Activated CD4-positive, alpha-beta T cell treated with anti-CD3 and anti-CD28 coated beads, Interleukin-10, Interleukin-2, amounts not matched to agents 100 ng/mL and 50 ng/mL, durations not matched to agents 16 hours and 8 hours (primary cell): ENCODE data around the gene GFRAL.
"Not testable (repeated sequence)": the region's sequence is repeated elsewhere in the genome, so short reads cannot be mapped to it uniquely, and the experiment has no call there.

ENCODE experiments used
- DNase-seq: peaks from one replicate; pipeline ENCODE4 v3.0.0-alpha.2; 2020

Gene GFRAL, protein sequence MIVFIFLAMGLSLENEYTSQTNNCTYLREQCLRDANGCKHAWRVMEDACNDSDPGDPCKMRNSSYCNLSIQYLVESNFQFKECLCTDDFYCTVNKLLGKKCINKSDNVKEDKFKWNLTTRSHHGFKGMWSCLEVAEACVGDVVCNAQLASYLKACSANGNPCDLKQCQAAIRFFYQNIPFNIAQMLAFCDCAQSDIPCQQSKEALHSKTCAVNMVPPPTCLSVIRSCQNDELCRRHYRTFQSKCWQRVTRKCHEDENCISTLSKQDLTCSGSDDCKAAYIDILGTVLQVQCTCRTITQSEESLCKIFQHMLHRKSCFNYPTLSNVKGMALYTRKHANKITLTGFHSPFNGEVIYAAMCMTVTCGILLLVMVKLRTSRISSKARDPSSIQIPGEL

DNA sequence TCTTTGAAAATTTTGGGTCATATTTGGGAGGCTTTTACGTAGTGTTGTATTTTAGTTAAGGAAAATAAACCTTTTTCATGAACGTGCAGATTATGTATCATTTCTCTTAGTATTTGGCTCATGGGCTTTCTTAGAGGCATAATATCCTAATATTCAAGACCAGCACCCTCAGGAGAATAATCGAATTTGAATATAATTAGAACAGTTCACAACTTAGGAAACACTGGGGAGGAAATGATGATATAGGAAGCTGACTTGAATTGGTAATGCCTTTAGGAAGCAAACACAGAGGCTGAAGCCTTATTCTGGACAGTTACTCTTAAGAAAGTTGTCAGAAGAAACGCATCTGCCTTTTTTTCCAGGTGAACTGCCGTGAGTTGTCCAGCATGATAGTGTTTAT lies at the start of gene GFRAL:
TSS of gene GFRAL (plus strand) at position 301 of the 400 bp plus-strand sequence. CDS start at position 387, 86 bp downstream.
- no peak for DNase-seq

DNA sequence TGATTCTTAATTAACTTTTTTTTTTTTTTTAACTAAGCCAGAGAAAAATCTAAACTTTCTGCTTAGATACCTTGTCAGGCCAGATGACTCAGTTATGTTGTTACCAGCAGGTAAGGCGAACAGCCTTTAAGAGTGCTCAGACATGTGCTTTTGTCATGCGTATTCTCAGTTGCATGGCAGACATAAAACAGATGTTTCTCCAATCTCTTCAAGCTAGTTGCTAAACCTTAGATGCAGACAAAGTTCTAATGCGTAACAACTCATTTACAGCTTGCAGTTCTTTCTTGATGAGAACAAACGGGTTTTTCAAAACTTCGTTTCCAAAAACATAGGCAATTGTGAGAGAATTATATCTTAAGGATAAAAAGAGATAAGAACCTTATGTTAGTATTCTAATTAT lies 49.6 kb upstream of the GFRAL start:
- no peak for DNase-seq

DNA sequence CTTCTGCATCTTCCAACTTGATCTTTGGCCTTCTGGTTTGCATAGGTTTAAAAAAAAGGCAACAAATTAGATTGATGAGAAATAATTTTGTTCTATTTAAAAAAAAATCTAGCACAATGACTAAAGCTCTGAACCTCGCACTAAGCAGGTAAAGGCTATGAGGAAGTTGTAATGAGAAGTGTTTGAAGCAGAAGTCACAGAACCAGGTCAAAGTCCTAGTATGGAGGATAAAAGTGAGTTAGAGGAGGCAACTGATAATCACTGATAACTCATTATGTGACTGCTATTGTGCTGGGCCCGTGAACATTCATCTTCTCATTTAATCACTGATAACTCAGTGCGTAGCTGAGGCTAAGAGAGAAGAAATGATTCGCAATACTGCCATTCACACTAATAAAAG lies 46.1 kb upstream of the GFRAL start:
- DNase-seq: no peak

DNA sequence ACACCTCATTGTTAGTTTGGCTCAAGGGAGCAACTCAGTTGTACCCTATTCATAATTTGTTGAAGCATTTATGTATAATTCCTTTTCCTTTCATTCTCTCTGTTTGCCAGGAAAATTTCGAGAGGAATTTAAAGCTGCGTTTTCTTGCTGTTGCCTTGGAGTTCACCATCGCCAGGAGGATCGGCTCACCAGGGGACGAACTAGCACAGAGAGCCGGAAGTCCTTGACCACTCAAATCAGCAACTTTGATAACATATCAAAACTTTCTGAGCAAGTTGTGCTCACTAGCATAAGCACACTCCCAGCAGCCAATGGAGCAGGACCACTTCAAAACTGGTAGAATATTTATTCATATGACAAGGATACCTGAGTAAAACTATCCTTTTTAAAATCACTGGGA lies 45.2 kb upstream of the GFRAL start:
- no peak for DNase-seq

DNA sequence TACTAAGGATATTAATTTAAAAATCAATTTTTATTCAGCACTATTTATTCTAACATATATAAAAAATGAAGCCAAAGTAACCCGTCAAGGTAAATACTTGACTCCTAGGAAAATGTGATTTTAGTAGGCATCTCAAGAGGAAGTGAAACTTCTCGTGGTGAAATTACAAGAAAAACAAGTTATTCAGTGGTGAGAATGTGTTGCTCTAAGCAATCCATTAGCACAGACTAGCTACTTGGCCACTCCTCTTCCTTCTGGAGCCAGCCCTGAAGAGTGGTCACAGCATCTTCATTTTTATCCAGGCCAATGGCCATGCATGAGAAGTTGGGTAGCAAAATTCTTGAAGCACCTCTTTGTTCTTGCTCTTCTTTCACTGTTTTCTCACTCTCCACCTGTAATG lies 40.4 kb upstream of the GFRAL start:
- DNase-seq: no peak

DNA sequence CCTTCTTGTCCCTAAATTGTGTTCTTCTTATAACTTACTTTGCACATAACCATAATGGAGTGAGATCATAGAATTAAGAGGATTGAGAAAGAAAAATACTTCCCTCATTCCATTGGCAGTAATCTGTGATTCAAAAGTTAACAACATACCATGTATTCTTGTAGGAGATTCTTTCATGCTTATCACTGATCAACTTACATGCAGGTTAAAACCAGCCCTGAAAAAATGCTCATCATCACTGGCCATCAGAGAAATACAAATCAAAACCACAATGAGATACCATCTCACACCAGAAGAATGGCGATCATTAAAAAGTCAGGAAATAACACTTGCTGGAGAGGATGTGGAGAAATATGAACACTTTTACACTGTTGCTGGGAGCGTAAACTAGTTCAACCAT lies 36.5 kb upstream of the GFRAL start:
- DNase-seq: no peak

DNA sequence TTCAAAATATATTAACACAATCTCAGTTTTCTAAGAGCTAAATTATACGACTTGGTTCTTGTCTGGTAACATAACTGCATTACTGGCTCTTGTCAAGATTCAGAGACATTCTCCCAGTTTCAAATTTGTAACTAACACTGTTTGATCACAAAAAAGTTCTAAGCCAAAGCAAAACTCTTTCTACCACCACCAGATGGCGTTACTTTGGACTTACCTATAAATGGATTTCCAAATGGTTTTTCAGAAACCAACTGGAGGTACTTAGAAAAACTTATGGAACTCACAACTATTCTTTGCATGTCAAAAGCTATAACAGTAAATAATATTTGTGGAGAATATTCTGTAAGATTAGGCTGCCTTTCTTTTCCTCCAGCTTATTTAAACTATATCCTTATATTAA lies 34.2 kb upstream of the GFRAL start:
- DNase-seq: no peak

DNA sequence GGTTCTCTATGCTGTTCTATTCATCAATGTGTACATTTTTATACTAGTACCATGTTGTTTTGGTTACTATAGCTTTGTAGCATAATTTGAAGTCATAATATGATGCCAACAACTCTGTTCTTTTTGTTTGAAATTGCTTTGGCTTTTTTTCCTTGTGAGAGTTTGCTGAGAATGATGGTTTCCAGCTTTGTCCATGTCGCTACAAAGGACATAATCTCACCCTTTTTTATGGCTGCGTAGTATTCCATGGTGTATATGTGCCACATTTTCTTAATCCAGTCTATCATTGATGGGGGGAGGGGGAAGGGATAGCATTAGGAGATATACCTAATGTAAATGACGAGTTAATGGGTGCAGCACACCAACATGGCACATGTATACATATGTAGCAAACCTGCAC lies 30.1 kb upstream of the GFRAL start:
- DNase-seq: not testable (repeated sequence)

DNA sequence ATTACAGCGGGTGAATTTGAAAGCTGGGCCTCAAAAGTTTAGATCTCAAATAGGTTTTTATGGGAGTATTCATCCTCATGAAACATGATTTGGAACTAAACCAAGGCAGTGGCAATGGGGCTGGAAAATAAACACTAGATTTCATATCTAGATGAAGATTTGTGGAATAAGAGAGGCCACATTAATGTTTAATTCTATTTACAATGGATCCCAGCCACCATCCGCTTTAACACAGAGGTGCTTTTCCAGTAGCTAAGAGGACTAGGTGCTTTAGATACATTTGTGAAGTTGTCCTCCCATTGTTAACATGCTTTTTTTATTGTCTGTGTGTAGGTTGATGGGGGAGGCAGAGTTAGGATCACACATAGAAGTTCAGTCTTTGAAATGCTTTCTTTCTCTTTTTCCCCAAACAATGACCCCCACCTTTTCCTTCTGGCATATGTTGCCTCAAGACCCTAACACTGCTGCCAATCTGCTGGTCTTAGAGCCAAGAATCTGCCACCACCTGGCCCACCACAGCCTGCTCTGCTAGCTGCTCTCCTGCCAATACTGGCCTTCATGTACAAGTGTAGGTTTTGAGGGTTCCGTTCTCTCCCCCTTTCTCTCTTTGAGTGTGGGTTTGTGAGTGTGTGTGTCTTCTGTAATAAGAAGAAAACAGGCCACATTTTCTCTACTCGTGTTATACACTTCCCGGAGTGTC lies 27.8 kb upstream of the GFRAL start:
- no peak for DNase-seq

DNA sequence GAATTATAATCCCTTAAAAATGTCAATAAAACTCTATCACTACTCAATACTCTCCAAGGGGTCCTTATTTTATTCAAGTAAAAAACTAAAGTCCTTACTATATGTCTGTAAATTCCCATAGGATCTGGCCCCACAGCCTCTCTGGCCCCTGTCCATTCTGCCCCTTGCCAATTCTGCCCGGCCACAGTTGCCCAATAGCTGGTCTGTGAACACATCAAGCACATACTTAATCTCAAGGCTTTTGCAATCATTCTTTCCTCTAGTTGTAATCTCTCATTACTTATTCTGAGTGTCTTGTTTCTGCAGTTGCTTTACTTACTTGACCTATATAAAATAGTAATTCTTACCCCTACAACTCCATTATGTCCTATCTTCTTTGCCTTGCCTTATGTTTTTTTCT lies 22.5 kb upstream of the GFRAL start:
- no peak for DNase-seq

DNA sequence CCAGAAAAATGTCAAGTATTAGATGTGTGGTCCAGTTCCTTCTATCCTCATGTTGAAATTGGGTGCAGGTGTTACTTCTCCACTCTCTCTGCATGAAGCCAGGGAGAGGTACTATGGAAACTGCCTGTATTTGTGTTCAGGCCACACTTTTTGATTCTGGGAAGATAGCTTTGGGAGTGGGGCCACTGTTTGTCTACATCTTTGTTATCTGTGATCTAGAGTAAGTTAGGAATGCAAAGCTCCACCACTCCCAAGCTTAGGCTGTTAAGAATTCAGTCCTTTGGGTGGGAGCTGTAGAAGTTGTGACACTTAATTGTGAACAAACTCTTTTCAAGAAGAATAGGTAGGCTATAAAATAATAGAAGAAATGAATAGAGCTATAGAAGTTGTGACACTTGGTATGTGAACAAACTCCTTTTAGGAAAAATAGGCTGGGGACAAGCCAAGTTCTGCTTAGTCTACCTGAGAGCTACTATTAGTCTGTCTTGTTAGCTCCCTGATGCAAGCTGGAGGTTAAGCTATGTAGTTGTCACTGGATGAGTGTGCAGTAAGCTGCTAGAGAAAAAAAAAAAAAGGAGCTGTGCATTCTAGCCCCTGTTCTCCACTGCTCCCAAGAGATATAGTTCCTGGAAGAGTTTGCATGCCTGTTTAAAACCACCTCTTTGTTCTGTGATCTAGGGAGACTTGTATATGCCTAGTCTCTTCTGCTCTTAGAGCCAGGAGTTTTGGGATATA lies 7.1 kb upstream of the GFRAL start:
- no peak for DNase-seq

DNA sequence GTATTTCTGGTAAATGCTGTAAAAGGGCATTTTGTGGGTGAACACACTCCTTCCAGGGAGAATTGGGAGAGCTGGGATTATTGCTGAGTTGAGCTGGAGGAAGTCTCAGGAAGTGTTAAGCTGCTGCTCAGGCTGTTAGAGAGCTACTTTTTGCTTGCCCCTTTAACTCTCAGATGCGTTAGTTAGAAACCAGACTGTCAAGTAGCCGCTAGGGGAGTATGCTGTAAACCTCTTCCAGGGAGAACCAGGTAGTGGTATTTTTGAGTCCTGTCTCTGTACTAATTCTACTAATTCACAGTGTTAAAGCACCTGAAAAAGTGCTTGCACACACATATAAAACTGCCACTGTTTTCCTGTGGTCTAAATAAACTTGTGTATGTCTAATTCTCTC lies 6.6 kb upstream of the GFRAL start:
- no peak for DNase-seq

DNA sequence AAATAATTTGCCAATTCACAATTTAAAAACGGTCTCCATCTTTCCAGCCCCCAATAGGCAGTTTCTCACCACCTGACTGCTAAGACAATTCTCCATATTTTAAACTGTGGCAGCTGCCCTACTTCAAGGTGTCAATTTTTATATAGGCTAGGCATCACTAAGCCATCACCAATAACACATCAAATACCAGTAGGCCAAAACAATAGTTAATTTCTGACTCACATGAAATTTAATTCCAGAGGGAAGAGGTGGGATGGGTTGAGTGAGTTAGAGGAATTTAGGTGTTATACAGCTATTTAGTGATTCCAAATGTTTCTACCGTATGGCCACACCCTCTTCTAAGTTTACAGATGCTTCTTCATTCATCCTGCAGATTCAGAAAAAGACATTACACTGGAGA lies 49.9 kb downstream of the GFRAL start:
- no peak for DNase-seq

DNA sequence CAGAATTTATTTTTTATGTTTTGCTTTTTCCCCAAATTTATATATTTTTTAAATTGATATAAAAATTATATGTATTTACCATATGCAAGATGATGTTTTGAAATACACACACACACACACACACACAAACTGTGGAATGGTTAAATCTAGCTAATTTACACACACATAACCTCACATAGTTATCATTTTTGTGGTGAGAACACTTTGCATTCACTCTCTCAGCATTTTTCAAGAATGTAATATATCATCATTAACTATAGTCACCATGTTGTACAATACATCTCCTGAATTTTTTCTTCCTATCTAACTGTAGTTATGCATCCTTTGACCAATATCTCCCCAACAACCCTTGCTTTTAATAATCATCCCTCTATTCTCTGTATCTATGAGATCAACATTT lies 52.2 kb downstream of the GFRAL start:
- DNase-seq: no peak

DNA sequence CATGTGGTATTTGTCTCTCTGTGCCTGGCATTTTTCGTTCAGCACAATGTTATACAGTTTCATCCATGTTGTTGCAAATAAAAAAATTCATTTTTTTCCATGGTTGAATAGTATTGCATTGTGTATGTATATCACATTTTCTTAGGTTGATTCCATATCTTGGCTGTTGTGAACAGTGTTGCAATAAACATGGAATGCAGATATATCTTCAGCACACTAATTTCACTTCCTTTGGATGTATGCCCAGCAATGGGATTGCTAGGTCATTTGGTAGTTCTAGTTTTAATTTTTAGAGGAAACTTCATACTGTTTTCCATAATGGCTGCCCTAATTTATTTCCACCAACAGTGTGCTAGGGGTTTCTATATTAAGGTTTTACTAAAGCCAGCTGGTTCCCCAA lies 52.6 kb downstream of the GFRAL start:
- DNase-seq: no peak

DNA sequence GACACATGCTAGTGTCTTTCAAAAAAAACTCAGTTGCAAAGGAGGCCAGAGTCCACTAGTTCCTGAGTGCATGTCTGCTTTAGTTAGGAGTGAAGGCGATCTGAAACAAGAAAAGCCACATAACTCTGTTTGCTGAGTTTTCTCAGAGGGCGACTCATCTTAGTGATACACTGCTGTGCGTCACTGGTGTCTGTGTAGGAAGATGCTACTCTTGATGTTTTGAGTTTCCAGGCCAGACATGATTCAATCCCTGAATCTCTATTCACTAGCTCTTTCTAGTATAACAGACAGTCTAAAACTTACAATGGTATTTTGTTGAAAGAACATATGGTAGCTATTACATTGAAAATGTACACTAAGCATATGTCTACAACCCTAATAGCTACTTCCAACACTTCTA lies 60.9 kb downstream of the GFRAL start:
- no peak for DNase-seq

DNA sequence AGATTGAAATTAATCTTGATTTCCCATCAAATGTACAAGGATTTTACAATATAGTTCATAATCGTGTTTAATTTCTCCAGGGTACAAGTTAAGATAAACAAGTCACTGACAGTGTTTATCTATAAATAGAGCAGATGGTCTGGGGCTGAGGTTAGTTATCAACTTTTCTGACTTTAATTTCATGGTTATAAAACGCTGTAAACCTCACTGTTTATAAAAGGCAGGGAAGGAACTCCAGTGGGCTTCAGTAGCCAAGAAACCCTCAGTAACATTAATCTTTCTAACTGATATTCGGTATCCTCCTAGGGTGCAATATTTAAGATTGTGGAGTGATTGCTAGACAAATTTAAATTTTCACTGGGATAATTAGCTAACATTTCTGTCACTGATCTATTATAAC lies 68.6 kb downstream of the GFRAL start:
- DNase-seq: no peak

DNA sequence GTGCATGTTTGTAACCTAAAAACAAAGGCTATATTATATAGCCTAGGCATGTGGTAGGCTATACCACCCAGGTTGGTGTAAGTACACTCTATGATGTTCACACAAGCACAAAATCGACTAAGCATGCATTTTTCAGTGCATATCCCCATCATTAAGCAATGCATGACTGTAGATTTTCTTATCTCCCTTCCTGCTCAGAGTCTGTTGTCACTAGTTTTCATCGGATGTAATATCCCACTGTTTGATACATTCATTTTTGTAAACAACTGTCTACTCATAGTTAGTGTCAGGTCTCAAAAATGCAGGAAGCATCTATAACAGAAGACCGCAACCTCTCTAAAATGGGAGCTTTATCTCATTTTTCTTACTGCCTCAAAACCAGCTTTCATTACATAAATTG lies 70.7 kb downstream of the GFRAL start:
- DNase-seq: no peak

DNA sequence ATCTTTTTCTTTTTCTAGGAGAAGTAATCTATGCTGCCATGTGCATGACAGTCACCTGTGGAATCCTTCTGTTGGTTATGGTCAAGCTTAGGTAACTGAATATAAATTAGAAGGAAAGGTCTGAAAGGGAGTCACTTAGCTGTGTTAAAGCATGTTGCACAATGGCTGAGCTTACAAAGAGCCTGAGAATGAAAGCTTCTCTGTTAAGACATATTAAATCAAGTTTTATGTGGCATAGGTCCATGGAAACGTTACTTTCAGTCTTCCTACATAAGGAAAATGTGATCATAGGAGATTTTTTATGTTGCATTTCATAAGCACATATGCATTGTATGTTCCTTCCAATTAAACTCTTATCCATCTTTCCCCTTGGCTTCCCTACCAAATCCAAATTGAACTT lies 72.1 kb downstream of the GFRAL start:
- no peak for DNase-seq

DNA sequence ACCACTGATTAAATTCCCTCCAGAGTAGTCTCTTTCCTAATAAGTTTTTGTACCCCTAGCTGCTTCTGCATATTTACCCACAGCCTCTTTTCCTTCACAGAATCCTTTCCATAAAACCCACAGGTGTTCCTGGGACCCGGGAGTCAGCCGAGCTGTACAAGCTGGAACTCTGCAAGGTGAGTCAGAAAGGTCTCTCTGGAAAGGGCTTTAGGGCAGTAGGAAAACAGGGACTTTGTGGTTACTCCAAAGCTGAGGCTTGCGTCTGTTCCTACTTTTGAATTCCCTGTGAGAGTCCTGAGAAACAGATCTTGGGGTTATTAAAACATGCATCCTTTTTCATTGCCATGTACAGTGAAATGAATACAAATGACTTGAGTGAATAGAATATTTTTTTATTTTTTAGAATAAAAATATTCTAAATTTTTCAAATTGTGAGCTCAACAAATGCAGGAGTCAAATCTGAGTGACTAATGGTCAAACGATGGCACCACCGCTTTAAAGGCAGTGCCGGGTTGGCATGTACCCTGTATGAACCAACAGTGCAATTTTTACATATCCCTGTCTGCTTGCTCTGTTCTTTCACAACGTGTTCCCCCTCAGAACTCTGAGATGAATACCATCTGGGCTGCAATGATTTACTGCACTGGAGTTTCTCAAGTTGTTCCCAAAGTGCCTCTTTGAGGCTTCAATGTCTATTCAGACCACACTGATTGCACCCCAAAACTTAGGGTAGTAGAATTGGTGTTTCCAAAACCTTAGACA lies 78.4 kb downstream of the GFRAL start:
- DNase-seq: no peak

DNA sequence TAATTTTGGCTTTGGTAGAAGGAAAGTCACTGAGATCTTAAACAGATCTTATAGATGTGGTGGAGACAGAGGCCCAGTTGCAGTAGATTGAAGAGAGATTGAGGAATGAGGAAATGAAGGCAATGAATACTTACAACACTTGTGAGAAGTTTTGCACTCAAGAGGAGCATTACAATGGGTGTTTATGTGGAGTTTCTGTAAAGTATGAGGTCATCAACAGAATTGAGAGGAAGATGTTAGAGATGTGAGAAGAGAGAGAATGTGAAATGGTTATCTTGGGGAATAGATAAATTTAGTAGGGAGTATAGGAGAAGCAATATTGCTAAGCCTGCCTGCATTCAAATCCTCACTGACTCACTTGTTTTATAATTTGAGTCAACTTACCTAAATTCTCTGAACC lies 83.4 kb downstream of the GFRAL start:
- DNase-seq: no peak

DNA sequence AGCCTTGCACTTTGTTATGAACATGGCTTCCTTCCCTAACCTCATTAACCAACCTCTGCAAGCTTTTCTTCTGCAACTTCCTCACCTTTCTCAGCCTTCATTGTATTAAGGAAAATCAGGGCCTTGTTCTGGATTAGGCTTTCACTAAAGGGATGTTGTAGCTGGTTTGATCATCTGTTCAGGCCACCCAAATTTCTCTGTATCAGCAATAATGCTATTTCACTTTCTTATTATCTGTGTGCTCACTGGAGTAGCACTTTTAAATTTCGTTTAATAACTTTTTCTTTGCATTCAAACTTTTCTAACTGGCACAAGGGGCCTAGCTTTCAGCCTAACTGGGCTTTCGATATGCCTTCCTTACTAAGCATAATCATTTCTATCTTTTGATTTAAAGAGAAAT lies 96.7 kb downstream of the GFRAL start:
- no peak for DNase-seq

DNA sequence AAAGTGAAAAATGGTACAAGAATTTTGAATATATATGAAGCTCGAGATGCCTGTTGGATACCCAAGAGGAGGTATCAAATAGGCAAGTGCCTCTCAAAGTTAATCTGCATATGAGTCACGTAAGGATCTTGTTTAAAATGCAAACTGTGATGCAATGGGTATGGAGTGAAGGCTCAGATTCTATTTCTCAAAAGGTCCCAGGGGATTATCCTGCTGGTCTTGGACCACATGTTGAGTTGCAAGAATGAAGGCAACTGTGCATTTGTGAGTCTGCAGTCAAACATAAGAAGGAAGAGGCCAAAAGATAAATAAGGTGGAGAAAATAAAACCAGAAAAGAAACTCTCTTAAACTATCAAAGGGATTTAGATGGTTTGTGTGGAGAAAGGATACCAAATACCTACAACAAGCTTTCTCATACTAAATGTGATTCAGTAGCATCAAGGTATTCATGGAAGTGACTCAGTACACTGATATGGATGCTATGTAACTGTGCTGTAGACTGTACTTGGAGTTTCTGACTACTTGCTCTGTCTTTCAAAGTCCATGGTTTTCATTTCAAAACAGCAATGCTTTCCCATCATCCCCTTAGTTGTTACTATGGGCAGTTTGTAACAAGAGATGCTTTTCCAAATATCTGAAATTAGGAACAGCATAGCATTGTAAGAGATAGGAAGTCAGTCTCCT lies 106.3 kb downstream of the GFRAL start:
- DNase-seq: no peak
